HCT116 (cell line): ENCODE results near the gene ZFAND5. TPM values are rescaled to one million over a fixed set of nuclear protein-coding genes. Genes with fewer than 3 reads are reported as not detected.

Source experiments
- ATAC-seq: fragments of 200-7000 bp; cut with Tn5 transposase; 2 replicates; pipeline ENCODE4 v1.9.1; 2020; ENCODE audit warnings: mild to moderate bottlenecking, moderate library complexity
- BruUV-seq: library from RNA; stranded (reverse); fragments of 400-500 nt; replicated peaks from 2 replicates; lab custom pipeline; 2021; lab: Mats Ljungman, UMichigan
- CTCF ChIA-PET: fragments of 300-600 bp; sonication (Branson Sonifier 250); formaldehyde crosslinking; loops from one replicate; lab custom pipeline; 2021; ENCODE audit warnings: antibody characterized with exemption; lab: Charles Lee
- POLR2A ChIA-PET: fragments of 300-600, 350-600 bp; sonication (Branson Sonifier 250); formaldehyde crosslinking; loops from one replicate; lab custom pipeline; 2021; ENCODE audit warnings: antibody characterized with exemption; lab: Charles Lee
- RAD21 ChIA-PET, 2 experiments: fragments of 300-600 bp; sonication (Branson Sonifier 250); formaldehyde crosslinking; loops; one replicate each; lab custom pipeline; 2023; ENCODE audit warnings: low total read pairs in 2 of 2; ENCODE audit not compliant: uncharacterized antibody in 2 of 2, unreplicated experiment in 2 of 2, low non-redundant PET in 1 of 2; lab: Charles Lee
- DNase-seq: peaks from one replicate; pipeline ENCODE4 v3.0.0-alpha.2; 2010; ENCODE audit warnings: low read depth, low spot score
- H2AFZ ChIP-seq: fragments of 200-600 bp; shearing (Covaris generic), sonication (generic); 2 replicates; pipeline ENCODE4 v1.6.1; 2017; ENCODE audit warnings: low read depth, mixed run types, mixed read lengths, antibody characterized with exemption, low read length; ENCODE audit not compliant: poor library complexity, severe bottlenecking
- H3K27ac ChIP-seq: 2 replicates; pipeline ENCODE4 v1.5.1; 2012; ENCODE audit warnings: low read depth, low read length
- H3K27me3 ChIP-seq: fragments of 200-600 bp; sonication (generic); 2 replicates; pipeline ENCODE4 v1.6.1; 2016; ENCODE audit warnings: mixed run types, low read length, mixed read lengths; ENCODE audit not compliant: insufficient read depth
- H3K36me3 ChIP-seq, 2 experiments: fragments of 200-500 bp in 1 of 2; fragments of 200-600 bp in 1 of 2; sonication (Bioruptor generic) in 1 of 2; sonication (generic) in 1 of 2; 2 replicates each; pipeline versions ENCODE4 v1.5.1 to v1.6.1; 2014 to 2016; ENCODE audit warnings: low read length in 2 of 2, inconsistent platforms in 1 of 2, mixed read lengths in 1 of 2, mixed run types in 1 of 2; ENCODE audit not compliant: insufficient read depth in 2 of 2, control insufficient read depth in 1 of 2
- H3K4me1 ChIP-seq, 2 experiments: fragments of 200-600 bp in 1 of 2; sonication (generic) in 1 of 2; 2 replicates each; pipeline versions ENCODE4 v1.5.1 to v1.6.1; 2012 to 2017; ENCODE audit warnings: low read length in 2 of 2, inconsistent platforms in 1 of 2, mild to moderate bottlenecking in 1 of 2, mixed read lengths in 1 of 2, mixed run types in 1 of 2, moderate library complexity in 1 of 2; ENCODE audit not compliant: insufficient read depth in 2 of 2, control insufficient read depth in 1 of 2
- H3K4me2 ChIP-seq: fragments of 200-600 bp; sonication (generic); 2 replicates; pipeline ENCODE4 v1.6.1; 2017; ENCODE audit warnings: mixed run types, low read length, mixed read lengths
- H3K4me3 ChIP-seq, 2 experiments: fragments of 200-600 bp in 1 of 2; sonication (generic) in 1 of 2; replicated peaks in 1 of 2; 2 replicates each; pipeline ENCODE4 v1.5.1; 2011 to 2016; ENCODE audit warnings: low read length in 2 of 2, control low read depth in 1 of 2, low read depth in 1 of 2, mild to moderate bottlenecking in 1 of 2, mixed read lengths in 1 of 2, mixed run types in 1 of 2
- H3K79me2 ChIP-seq: fragments of 200-600 bp; sonication (generic); 2 replicates; pipeline ENCODE4 v1.6.1; 2017; ENCODE audit warnings: mild to moderate bottlenecking, mixed run types, low read length, moderate library complexity, mixed read lengths; ENCODE audit not compliant: insufficient read depth
- H3K9ac ChIP-seq: fragments of 200-600 bp; sonication (generic); 2 replicates; pipeline ENCODE4 v1.6.1; 2016; ENCODE audit warnings: low read length, mixed read lengths
- H3K9me2 ChIP-seq: fragments of 200-600 bp; sonication (generic), shearing (Covaris generic); 2 replicates; pipeline ENCODE4 v1.6.1; 2017; ENCODE audit warnings: mixed run types, mild to moderate bottlenecking, moderate library complexity; ENCODE audit not compliant: insufficient read depth
- H3K9me3 ChIP-seq, 2 experiments: fragments of 200-500 bp in 1 of 2; fragments of 200-600 bp in 1 of 2; sonication (Bioruptor generic) in 1 of 2; sonication (generic) in 1 of 2; 2 replicates each; pipeline ENCODE4 v1.6.1; 2014 to 2017; ENCODE audit warnings: low read length in 2 of 2, mixed read lengths in 2 of 2, inconsistent platforms in 1 of 2, low read depth in 1 of 2, mild to moderate bottlenecking in 1 of 2, mixed run types in 1 of 2, moderate library complexity in 1 of 2; ENCODE audit not compliant: control insufficient read depth in 1 of 2, insufficient read depth in 1 of 2
- H4K20me1 ChIP-seq: fragments of 200-600 bp; sonication (generic), shearing (Covaris generic); 2 replicates; pipeline ENCODE4 v1.6.1; 2017; ENCODE audit warnings: mixed run types, mild to moderate bottlenecking, moderate library complexity; ENCODE audit not compliant: insufficient read depth
- ATF3 ChIP-seq: IDR thresholded peaks from 2 replicates; pipeline ENCODE4 v1.6.1; 2012
- ELF1 ChIP-seq: IDR thresholded peaks from 2 replicates; pipeline ENCODE4 v1.6.1; 2012; ENCODE audit warnings: low read depth, borderline replicate concordance
- EZH2 ChIP-seq: fragments of 200-600 bp; sonication (generic); IDR thresholded peaks from 2 replicates; pipeline ENCODE4 v1.6.1; 2017; ENCODE audit warnings: antibody characterized with exemption, mixed run types
- EZH2phosphoT487 ChIP-seq: fragments of 200-600 bp; IDR thresholded peaks from 2 replicates; pipeline ENCODE4 v1.6.1; 2018; ENCODE audit warnings: antibody characterized with exemption, borderline replicate concordance
- FOSL1 ChIP-seq: IDR thresholded peaks from 2 replicates; pipeline ENCODE4 v1.6.1; 2012; ENCODE audit warnings: low read depth
- JUND ChIP-seq: IDR thresholded peaks from 2 replicates; pipeline ENCODE4 v1.6.1; 2012
- RAD21 ChIP-seq: IDR thresholded peaks from 2 replicates; pipeline ENCODE4 v1.6.1; 2012; ENCODE audit warnings: low read depth, mild to moderate bottlenecking
- SP1 ChIP-seq: IDR thresholded peaks from 2 replicates; pipeline ENCODE4 v1.6.1; 2012; ENCODE audit warnings: low read depth
- YY1 ChIP-seq: IDR thresholded peaks from 2 replicates; pipeline ENCODE4 v1.6.1; 2011; ENCODE audit warnings: low read length, low read depth, moderate library complexity, mild to moderate bottlenecking; ENCODE audit not compliant: insufficient replicate concordance; ENCODE audit errors: extremely low read depth
- ZBTB33 ChIP-seq: IDR thresholded peaks from 2 replicates; pipeline ENCODE4 v1.6.1; 2011; ENCODE audit warnings: mild to moderate bottlenecking, low read length, moderate library complexity; ENCODE audit not compliant: insufficient replicate concordance; ENCODE audit errors: extremely low read depth
- ZFX ChIP-seq: fragments of 450-650 bp; IDR thresholded peaks from 2 replicates; pipeline ENCODE4 v1.6.1; 2017
- ZNF274 ChIP-seq: fragments of 200-500 bp; sonication (Bioruptor generic); IDR thresholded peaks from 2 replicates; pipeline ENCODE4 v1.6.1; 2014; ENCODE audit warnings: mild to moderate bottlenecking, low read depth, low read length, inconsistent platforms
- intact Hi-C: fragments of 100-400 bp; cut with micrococcal nuclease; formaldehyde crosslinking; loops from 2 replicates; pipeline ENCODE4 v1.10.0; 2022
- total RNA-seq: library from RNA; stranded (reverse); gene quantifications from one replicate; pipeline ENCODE4 v1.2.1, GENCODE V29; 2021; ENCODE audit not compliant: unreplicated experiment

ZFAND5 gene
- total RNA-seq, 1 experiment from 2014 or later, result 128 TPM

GRCh38 chr9:72377041-72377440 is 12.0 kb upstream of the ZFAND5 start:
- Histone ChIP-seq H4K20me1 (no peaks in the 10 kb centered on the region), H3K27ac (no peak overlapping the region), H3K9ac (no peak overlapping the region), H3K4me2 (no peak overlapping the region), H3K4me1 (no peaks in the 10 kb centered on the region), H2AFZ (no peak overlapping the region), H3K9me3 (no peaks in the 10 kb centered on the region), H3K79me2 (no peaks in the 10 kb centered on the region), H3K36me3 (no peaks in the 10 kb centered on the region), H3K9me2 (no peaks in the 10 kb centered on the region), H3K27me3 (no peaks in the 10 kb centered on the region), H3K4me3 (no peak overlapping the region)
- ChIA-PET CTCF (no interaction called here), POLR2A (interaction anchor here (2.5 kb wide), 1 partner anchor 12 kb away, joined by 11 read pairs; the partner anchor contains the start of gene ZFAND5), RAD21 (no interaction called here)
- BruUV-seq, result no TSS peak
- DNase-seq, result no peak
- TF ChIP-seq ATF3, result no peak
- no peak for TF ChIP-seq JUND
- TF ChIP-seq YY1, result no peak
- TF ChIP-seq ZNF274, result no peak
- no peak for TF ChIP-seq FOSL1
- TF ChIP-seq RAD21, result no peak
- no peak for TF ChIP-seq SP1
- TF ChIP-seq ZBTB33, result no peak
- no peak for TF ChIP-seq ZFX
- no peak for TF ChIP-seq EZH2phosphoT487
- no peak for TF ChIP-seq EZH2
- no peak for TF ChIP-seq ELF1
- no peak for ATAC-seq
- intact Hi-C loops, result no loop called here
